AG08396 (cell line): ENCODE results near the gene PIP4K2A.
"Not testable (repeated sequence)": the region's sequence is repeated elsewhere in the genome, so short reads cannot be mapped to it uniquely, and the experiment has no call there.

Experiments used
- DNase-seq: peaks from one replicate; pipeline ENCODE4 v3.0.0; 2012; ENCODE audit warnings: low spot score, mixed read lengths

The PIP4K2A gene

DNA sequence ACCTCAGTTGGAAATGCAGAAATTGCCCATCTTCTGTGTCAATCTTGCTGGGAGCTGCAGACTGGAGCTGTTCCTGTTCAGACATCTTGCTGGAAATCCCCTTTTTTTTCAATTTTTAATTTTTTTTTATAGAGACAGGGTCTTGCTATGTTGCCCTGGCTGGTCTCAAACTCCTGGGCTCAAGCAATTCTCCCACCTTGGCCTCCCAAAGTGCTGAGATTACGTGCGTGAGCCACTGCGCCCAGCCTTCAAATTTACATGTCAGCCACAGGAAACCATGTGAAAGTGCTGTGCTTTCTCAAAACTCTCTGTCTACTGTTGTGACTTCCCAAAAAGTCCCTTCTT lies 200.0 kb downstream of the PIP4K2A start:
- DNase-seq, result not testable (repeated sequence)

DNA sequence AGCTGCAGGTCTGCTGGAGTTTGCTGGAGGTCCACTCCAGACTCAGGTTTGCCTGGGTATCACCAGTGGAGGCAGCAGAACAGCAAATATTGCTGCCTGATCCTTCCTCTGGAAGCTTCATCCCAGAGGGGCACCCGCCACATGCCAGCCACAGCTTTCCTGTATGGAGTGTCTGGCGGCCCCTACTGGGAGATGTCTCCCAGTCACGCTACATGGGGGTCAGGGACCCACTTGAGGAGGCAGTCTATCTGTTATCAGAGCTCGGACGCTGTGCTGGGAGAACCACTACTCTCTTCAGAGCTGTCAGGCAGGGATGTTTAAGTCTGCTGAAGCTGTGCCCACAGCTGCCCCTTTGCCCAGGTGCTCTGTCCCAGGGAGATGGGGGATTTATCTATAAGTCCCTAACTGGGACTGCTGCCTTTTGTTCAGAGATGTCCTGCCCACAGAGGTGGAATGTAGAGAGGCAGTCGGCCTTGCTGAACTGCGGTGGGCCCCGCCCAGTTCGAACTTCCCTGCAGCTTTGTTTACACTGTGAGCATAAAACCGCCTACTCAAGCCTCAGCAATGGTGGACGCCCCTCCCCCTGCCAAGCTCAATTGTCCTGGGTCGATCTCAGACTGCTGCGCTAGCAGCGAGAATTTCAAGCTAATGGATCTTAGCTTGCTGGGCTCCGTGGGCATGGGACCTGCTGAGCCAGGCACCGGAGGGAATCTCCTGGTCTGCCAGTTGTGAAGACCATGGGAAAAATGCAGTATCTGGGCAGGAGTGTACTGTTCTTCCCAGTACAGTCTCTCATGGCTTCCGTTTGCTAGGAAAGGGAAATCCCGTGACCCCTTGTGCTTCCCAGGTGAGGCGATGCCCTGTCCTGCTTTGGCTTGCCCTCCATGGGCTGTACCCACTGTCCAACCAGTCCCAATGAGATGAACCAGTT lies 200.6 kb downstream of the PIP4K2A start:
- DNase-seq, result not testable (repeated sequence)

DNA sequence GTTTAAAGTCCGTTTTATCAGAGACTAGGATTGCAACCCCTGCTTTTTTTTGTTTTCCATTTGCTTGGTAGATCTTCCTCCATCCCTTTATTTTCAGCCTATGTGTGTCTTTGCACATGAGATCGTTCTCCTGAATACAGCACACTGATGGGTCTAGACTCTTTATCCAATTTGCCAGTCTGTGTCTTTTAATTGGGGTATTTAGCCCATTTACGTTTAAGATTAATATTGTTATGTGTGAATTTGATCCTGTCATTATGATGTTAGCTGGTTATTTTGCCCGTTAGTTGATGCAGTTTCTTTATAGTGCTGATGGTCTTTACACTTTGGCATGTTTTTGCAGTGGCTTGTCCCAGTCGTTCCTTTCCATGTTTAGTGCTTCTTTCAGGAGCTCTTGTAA lies 202.4 kb downstream of the PIP4K2A start:
- DNase-seq, result not testable (repeated sequence)

DNA sequence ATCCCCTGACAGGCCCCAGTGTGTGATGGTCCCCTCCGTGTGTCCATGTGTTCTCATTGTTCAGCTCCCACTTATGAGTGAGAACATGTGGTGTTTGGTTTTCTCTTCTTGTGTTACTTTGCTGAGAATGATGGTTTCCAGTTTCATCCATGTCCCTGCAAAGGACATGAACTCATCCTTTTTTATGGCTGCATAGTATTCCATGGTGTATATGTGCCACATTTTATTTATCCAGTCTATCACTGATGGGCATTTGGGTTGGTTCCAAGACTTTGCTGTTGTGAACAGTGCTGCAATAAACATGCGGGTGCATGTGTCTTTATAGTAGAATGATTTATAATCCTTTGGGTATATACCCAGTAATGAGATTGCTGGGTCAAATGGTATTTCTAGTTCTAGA lies 206.2 kb downstream of the PIP4K2A start:
- DNase-seq, result not testable (repeated sequence)

DNA sequence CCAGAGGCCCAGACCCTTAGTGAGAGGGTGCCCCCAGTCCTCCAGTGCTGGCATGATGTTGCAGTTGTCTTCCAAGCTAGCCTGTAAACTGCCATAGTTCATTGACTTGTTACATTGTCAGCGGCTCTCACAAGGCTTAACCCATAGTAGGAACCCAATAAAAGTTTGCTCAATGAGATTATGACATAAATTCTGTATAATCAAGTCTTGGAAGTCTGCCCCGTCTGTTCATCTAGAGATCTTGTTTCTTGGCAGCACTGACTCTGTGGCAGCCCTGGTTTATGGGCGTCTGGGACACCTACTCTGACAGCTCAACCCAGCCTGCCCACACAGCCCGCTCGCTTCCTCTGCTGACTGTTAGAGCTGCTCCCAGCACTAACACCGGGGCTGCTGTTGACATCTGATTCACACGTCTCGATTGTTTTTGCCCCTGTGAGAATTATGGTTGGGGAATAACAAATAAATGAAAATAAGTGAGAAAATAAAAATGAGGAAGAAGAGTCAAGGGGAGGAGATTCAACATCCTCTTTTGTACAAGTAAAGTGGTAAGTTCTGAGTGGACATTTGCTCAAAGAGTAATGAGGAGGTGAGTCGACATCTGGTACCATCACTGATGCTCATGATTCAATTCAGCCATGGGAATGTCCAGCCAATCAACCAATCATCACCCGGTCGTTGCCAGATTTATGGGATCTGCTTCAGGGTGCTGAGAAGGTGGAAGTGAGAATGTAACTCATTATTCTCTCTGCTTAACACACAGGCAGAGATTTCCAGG lies 208.3 kb downstream of the PIP4K2A start:
- no peak for DNase-seq

DNA sequence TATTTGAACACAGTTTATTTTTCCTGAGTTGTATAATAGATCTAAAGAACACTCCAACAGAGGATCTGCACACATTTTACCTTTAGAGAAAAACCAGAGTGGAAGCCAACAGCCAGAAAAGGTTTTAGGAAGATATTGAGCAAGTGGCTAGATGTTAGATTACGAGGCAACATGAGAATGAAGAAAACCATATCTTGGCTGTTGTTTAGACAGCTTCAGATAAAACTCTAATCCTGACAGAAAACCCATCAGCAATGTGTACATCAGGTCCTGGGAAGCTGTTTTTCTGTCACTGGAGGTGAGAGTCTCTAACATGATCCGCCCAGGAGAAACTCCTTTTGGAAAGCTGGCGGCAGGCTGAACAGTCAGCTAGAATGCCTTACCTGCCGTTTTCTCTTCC lies 209.6 kb downstream of the PIP4K2A start:
- no peak for DNase-seq

DNA sequence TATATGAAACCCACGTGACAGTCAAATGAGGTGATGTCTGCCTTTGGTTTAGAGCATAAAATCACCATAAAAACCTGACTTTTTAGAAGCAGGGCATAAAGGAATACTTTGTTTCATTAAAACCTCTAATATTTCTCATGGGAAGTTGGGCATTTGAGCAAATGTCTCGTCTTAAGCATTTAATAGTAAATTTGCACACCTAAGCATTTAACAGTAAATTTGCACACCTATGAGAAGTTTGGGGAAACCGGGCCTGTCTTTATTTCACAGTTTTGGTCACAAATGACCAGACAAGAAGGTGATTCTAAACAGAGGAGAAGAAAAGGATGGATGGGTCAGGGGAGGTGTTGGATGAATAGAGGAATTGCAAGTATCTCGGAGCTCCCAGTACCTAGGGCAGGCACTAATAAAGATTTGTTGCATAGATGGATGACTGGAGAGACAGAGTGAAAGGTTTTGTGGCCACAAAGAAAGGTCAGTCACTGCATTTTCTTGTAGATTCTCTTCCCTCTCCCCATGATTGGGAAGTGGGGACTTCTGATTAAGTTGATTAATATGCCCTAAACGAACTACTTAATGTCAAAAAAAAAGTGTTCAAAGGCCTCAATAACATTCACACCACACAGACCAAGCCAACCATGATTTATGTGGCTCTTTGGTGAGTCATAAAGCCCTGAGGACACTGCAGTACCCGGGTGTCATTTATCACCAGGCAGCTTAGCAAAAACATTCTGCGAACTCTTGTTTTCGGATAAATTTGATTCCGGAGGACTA lies 210.9 kb downstream of the PIP4K2A start:
- DNase-seq, result no peak

DNA sequence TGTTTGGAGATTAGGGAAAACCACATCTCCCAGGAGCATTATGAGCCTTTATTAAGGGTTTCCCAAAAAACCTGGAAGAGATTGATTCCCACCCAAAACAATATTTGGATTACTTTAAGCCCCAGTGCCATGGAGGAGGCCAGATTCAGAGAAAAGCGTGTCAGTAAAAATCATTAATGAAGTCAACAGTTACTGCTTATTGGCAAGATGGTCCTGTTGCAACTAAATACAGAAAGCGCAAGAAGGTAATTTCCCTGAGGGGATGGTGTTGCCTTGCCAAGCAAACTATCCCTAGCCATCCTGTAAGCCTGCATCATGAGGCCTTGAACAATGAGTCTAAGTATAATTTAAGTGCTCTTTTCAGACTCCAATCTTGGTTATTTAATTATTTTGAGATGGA lies 212.5 kb downstream of the PIP4K2A start:
- no peak for DNase-seq

DNA sequence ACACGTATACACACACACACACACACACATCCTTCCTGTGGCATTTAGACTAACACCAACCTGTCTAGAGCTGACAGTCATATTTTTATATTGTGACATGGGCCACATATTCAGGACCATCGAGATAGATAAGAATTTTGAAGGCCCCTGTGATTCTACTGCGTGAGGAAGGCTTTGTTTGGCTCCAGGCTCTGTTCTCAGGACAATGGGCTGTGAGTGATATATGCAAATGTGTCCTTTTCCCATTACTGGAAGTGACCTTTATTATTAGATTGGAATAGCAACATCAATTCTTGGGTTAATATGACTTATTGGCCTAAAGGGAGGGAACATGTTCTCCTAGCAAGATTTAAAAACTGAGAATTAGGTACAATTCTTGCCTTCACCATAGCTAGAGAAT lies 213.0 kb downstream of the PIP4K2A start:
- no peak for DNase-seq

DNA sequence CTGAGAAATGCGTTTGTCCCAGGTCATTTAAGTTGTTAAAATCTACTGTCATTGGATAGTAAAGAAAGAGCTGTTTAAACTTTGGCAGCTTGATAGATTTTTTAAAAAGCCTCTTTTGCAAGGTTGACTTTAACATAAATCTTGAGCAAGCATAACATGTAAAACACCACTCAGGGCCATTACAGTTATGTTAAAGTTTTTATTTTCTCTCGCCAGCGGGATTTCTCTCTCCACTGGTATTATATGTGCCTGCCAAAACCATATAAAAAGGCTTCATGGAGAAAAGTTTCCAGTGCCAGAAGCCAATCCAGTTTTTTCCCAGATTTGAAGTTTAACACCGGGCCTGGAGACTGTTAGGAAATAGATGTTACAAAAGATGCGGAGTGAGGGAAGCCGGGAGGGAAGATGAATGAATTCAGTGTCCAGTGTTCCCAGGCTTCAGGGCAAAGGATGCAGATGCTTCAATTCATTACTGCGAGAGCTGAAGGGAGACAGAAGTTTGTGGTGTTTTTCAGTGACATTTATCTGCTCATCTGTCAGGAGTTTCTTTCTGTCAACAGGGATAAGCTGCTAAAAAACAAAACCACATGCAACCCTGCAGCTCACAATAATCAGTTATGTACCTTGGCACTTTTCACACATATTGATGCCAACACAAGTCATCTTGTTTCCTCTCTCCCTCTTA lies 213.6 kb downstream of the PIP4K2A start:
- no peak for DNase-seq

DNA sequence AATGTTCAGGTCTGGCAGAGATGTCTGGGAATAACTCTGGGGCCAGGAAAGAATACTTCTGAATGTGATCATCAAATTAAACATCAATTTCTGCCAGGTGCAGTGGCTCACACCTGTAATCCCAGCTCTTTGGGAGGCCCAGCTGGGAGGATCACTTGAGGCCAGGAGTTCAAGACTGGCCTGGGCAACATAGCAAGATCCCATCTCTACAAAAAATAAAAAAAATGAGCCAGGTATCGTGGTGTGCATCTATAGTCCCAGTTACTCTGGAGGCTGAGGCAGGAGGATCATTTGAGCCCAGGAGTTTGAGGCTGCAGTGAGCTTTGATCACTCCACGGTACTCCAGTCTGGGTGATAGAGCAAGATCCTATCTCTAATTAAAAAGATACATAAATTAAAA lies 214.4 kb downstream of the PIP4K2A start:
- not testable (repeated sequence) for DNase-seq

DNA sequence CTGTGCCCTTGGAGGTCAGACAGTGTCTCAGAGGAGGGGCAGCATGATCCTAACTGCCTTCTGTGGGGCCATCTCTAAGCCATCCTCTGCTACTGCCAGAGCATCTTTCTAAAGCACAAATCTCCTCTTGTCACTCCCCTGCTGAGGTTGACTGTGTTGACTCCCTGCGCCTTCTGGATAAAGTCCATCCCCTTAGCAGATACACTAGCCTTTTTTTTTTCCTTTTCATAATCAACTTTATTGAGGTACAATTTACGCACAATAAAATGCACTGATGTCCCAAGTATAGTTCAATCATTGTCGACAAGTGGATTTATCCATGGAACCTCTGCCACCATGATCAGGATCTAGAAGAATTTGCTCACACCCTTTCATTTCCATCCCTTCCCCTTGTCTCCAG lies 219.0 kb downstream of the PIP4K2A start:
- no peak for DNase-seq

DNA sequence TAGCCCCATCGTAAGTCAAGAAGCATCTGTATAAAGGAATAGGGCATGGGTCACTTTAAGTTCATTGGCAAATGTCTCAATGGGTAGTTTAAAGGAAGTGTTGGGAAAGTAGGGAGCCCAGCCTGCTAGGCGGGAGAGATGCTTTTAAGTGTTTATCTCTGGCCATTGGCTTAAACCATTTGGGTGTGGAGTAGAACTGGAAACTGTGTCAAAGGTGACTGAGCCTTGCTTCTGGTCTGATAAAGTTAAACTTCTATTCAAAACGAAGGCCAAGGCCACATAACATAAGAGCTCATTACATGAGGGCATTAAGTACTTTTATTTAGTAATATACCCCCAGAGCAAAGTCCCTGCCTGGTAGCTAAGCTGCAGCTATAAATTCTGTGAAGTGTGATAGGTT lies 220.4 kb downstream of the PIP4K2A start:
- no peak for DNase-seq

DNA sequence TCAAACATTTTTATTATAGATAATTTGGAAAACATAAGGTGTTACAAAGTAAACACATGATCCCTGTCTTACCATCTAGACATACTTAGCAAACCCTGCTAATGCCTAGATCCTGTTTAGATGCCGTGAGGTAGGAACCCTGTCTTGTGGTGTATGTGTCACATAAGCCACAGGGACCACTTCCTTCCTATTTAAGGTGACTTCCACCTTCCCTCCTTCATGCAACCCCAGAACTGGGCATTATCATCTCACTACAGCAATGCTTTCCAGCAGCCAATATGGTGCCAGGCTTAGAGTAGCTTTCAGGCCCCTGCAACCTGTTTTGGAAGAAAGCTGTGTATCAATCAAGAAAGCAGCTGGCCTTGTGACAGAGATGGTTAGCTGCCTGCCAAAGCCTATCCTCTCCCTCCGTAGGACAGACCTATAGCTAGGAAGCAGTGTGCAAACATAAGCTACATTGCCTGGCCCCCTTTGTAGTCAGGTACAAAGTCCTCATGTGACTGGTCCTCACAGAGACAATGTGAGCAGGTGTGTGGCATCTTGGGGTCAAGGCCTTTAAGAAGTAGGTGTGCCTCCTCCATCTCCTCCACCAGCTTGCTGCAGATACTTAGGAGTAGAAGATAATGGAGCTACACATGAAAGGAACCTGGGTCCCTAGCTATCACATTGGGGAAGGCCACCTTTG lies 222.3 kb downstream of the PIP4K2A start:
- DNase-seq, result no peak

DNA sequence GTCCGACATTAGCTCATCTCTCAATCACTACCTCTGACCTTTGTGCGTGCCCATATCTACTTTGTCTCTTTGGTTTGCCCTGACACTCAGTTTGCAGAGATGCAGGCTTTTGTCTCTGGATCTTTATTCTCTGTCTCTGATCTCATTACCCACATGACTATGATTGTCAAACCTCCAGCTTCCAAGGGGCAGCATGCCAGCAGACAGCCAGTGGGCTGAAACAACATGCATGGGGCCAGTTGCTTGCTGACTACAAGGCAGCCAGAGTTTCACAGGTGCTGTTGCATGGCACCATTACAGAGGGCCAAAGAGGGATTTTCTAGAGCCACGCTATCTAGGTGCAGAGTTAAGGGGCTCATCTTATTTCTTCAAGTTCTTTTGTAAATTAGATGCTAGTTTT lies 222.9 kb downstream of the PIP4K2A start:
- no peak for DNase-seq

DNA sequence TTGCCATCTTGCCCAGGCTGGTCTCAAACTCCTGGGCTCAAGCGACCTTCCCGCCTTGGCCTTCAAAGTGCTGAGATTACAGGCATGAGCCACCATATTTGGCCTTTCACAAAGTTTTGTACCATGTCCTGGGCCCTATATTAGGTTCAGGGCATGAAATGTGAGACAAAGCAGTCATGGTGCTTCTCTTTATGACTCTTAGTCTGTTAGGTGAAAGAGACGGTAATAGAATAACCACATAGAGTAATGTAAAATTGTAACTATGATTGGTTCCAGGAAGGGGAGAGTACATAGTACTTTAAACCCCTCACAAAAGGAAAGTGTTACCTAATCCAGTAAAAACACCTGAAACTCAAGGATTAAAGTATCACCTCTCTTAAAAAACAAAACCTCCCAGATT lies 224.4 kb downstream of the PIP4K2A start:
- no peak for DNase-seq

DNA sequence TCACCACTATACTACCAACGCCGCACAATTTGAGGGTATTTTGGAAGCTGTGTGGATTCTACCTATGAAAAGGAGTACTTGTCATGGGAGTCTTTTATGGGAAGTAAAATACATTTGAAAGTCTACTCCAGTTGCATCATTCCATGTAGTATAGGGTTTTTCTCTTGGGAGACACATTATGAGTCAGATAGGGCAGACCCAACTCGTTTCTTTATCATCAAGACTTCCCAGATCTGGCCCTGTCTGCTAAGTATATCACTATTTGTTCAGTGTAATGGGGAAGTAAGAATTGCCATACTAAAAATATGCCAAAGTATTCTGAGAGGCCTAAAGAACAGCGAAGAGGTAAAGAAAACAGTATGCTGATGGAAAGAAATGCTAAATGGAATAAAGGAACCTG lies 224.9 kb downstream of the PIP4K2A start:
- no peak for DNase-seq

DNA sequence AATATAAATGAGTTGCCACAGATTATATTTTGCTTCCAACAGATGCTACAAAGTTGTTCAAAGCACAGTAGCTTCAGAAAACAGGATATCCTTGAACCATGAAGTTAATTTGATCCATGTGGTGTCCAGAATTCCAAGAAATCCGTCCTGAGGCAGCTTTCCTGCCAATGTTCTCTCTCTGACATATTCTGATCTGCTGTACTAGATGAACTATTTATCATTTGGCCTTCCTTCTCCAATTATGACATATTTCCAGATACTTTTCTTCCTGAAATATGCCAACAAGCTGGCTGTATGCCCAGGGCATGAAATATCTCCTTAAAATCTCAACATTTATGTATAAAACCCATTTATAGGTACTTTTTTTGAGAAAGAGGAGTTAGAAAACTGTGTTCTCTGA lies 227.9 kb downstream of the PIP4K2A start:
- DNase-seq, result no peak
